Peyer's patch (tissue), 4 donors: ENCODE results near the gene CBR4.

Experiments used
- POLR2A ChIP-seq, 2 donors: fragments of 450-650 bp; IDR thresholded peaks; one replicate each; pipeline ENCODE4 v1.5.1; 2017; ENCODE audit warnings: antibody characterized with exemption in 2 of 2, mild to moderate bottlenecking in 2 of 2, moderate library complexity in 2 of 2
- TF ChIP-seq, protein P1 (sequence below), 6 experiments: fragments of 450-650 bp in 4 of 6; fragments of 200-600 bp in 2 of 6; sonication (generic) in 1 of 6; IDR thresholded peaks; one replicate each; pipeline ENCODE4 v1.5.1; 2017 to 2019; ENCODE audit warnings: antibody characterized with exemption in 6 of 6, mild to moderate bottlenecking in 3 of 6, moderate library complexity in 1 of 6

DNA sequence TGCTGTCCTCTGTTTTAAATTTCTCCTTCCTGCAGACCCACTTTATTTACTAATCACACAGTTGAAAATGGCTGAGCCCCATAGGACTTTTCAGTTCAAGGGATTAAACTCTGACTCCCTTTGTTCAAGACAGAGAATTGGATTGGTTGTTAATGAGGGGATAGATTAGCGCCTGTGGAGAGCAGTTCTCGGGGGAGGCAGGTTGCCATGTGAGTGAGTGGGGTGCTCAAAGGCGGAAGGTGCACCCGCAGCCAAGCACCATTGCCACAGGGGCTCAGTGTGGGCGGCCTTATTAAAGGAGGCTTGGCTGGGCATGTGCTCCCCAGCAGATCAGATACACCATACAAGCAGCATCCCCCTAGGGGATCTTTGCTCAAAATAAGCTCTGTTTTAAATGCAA, 7.9 kb upstream of the CBR4 start:
- TF ChIP-seq, protein P1, sequence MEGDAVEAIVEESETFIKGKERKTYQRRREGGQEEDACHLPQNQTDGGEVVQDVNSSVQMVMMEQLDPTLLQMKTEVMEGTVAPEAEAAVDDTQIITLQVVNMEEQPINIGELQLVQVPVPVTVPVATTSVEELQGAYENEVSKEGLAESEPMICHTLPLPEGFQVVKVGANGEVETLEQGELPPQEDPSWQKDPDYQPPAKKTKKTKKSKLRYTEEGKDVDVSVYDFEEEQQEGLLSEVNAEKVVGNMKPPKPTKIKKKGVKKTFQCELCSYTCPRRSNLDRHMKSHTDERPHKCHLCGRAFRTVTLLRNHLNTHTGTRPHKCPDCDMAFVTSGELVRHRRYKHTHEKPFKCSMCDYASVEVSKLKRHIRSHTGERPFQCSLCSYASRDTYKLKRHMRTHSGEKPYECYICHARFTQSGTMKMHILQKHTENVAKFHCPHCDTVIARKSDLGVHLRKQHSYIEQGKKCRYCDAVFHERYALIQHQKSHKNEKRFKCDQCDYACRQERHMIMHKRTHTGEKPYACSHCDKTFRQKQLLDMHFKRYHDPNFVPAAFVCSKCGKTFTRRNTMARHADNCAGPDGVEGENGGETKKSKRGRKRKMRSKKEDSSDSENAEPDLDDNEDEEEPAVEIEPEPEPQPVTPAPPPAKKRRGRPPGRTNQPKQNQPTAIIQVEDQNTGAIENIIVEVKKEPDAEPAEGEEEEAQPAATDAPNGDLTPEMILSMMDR (IDR thresholded peaks at IDR 0.05): no peak
- no peak for TF ChIP-seq POLR2A (IDR thresholded peaks at IDR 0.05)
